ENCODE results near the gene C2CD3.

The C2CD3 gene

DNA sequence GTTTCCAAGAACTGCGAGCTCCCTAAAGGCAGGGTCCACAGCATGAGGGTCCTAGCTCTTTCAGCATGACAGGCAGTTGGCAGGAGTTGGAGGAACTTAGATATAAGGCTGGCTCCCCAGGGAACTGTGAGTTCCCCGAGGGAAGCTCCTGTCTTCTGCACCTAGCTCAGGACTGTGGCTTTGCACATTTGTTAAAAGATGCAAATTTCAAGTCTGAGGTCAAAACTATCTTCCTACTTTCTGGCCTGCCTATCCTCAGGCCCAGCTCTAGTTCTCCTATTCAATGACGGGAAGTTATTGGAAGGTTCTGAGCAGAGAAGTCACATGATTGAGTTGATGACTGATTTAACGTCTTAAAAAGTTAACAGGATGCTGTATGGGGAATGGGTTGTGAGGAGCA lies 150.3 kb downstream of the C2CD3 start:
- peak; percentile 47 for DNase-seq (ENCODE audit: low spot score)

DNA sequence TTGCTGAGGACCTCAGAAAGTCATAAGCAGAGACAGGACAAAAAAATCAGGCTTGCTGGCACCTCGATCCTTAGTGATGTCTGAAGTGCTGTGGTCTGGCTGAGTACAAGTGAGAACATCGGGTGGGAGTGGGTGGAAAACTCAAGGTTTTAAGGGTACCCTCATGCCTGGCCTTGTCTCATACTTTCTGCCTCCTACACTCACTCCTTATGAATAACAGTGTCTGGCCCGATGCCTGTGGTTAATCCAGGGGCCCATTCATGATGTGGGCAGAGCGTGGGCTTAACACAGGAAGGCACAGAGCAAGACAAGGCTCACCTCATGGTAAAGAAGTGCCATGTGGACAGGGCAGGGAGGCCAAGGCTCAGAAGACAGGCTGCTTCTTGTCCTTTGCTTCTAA lies 150.9 kb downstream of the C2CD3 start:
- DNase-seq (ENCODE audit: low spot score): peak; percentile 74

DNA sequence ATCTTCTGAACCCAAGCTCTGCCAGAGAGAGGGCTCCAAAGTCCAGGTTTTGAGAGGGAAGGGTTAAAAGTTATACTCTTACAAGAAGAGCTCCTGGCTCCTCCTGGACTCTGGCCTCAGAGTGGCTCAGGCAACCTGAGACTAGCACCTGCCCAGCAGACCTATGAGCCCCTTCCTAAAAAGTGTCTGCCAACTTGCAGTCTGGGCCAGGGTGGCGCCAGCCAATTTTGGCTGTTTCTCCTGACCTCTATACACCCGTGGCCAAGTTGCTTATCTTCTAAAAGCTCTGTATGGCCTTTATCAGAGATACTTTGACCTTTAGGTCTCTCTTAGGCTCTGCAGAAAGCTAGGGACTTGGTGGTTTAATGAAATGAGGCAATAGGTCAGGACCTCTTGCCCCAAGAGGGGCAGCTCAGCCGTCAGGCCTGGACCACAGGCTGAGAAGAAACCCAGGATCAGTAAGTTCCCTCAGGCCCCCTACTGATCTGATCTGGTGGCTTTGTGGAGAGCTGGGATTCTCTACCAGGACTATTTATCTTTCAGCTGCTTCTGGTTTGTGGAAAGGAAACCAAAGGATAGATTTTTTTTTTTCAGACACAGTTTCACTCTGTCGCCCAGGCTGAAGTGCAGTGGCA lies 151.6 kb downstream of the C2CD3 start:
- DNase-seq (ENCODE audit: low spot score): no peak

DNA sequence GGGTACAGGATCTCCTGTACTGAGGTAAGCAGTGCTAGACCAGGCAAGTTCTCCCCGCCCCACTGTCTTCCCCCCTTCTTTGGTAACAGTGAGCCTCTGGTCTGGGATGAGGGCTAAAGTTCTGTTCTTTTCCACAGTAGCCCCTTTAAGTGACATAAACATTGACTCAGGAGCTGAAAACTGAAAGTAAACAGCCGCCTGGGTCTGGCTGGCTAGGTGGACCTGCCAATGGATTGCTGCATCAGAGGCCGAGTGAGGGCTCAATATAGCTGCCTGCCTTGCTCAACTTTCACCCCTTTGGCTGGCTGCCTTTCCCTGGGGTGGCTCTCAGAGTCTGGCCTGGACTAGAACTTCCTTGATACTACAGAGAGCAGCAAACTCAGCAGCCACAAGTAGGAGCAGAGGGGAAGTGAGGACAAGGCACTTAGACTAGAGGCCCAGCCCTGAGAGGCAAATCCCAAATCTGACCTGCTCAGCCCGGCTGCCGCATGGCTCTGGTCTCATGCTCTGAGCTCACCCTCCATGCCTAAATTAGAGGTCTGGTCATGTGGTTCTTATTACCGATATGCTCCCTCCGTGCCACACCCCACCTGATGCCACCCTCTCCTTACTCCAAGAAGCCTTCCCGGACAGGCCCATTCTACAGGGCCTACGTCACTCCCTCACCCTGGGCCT lies 152.3 kb downstream of the C2CD3 start:
- DNase-seq (ENCODE audit: low spot score): no peak

DNA sequence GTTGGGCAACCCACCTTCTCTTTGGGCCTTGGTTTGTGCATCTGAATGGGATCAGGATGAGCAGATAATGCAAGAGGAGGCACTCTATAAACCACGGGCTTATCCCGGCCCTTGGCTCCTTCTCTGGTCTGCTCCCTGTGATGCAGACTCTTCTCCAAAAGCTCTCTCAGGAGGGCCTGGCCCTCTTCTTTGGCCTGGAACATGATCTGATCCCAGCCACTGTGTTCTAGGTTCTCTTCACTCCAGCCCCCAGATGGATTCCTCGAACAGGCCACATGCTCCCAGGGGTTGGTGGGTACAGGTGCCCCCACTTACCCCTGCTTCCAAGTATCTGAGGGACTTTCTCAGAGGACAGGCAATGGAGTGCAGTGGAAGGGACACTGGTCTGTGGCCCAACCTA lies 153.2 kb downstream of the C2CD3 start:
- no peak for DNase-seq (ENCODE audit: low spot score)

DNA sequence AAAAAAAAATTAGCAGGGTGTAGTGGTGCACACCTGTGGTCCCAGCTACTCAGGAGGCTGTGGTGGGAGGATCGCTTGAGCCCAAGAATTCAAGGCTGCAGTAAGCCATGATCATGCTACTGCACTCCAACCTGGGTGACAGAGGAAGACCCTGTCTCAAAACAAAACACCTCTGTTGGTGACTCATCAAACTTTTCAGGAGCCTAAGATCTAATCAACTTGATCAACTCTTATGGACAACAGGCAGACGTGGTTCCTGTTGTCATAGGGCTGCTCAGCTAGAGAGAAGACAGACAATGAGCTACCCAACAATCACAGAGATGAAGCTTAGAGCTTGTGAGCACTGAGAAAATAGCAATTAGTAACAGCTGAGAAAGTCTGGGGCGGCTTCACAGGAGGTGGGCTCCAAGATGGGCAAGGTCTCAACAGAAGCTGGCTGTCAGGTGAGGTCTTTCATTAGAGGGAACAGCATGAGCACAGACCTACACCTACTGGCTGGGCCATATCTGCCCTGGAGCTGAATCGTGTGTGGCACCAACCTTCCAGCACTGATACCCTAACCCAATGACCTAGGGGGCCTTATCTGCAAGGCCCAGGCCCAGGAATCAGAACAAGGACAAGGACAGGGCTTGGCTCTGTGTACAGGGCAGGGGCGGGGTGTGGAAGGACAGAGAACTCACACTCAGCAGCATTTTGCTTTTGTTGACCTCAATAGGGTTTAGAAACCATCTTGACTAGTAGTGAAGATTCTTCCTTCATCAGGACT lies 154.7 kb downstream of the C2CD3 start:
- peak; percentile 54 for DNase-seq (ENCODE audit: low spot score)

DNA sequence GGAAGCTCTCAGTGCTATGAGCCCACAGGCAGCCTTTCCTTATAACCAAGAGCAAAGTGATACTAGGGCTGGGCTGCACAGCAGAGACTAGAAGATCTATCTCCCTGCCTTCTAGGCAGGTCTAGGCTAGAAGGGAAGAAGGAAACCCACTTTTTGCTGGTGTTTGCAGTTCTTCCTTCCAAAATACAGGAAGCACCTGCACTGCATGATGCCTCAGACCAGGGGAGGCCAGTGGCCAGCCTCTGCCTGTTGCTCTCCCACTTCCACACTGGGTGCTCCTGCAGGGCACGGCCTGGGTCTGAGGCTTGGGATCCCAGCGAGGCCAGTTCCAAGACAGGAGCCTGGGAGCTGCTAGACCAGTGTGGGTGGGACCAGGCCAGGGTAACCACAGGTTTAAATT lies 155.9 kb downstream of the C2CD3 start:
- DNase-seq (ENCODE audit: low spot score): no peak

DNA sequence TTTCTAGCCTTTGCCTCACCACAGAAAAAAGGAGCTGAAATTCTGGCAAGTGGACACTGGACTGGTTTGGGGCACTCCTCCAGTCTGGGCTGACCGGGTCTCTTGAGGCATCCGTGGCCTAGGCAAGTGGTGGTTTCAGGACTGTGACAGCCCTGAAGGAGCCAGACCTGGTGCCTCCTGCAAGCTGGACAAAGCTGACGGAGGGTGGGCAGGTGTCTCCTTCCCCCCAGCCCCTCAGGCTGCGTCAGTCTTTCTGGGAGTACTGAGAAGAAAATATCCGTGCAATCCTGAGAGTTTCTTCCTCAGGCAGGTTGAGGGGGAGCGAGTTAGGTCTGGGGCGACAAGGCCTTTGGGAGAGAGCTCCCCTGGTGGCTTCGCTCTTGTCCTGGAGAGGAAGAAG lies 157.7 kb downstream of the C2CD3 start:
- no peak for DNase-seq (ENCODE audit: low spot score)

DNA sequence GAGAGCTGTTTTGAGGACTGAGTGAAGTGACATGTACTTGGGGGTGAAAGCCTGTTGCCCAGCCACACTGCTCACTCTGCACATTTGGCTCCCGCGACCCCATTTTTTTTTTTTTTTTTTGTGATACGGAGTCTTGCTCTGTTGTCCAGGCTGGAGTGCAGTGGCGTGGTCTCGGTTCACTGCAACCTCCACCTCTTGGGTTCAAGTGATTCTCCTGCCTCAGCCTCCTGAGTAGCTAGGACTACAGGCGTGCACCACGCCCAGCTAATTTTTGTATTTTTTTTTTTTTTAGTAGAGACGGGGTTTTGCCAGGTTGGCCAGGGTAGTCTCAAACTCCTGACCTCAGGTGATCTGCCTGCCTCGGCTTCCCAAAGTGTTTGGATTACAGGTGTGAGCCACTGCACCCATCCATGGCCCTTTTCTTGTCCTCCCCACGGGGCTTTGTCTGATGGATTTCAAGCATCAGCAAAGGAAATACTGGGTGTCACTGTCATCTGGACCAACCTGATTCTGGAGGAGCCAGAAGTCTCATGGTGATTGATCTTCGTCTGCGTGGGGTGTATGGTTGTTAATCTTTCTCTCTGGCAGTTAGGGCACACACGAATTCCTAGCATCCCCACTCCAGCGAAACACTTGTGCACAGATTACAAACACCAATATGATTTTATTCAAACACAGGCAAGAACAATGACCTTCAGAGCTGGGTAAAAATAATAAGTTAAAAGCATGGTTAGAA lies 158.6 kb downstream of the C2CD3 start:
- DNase-seq (ENCODE audit: low spot score): no peak

DNA sequence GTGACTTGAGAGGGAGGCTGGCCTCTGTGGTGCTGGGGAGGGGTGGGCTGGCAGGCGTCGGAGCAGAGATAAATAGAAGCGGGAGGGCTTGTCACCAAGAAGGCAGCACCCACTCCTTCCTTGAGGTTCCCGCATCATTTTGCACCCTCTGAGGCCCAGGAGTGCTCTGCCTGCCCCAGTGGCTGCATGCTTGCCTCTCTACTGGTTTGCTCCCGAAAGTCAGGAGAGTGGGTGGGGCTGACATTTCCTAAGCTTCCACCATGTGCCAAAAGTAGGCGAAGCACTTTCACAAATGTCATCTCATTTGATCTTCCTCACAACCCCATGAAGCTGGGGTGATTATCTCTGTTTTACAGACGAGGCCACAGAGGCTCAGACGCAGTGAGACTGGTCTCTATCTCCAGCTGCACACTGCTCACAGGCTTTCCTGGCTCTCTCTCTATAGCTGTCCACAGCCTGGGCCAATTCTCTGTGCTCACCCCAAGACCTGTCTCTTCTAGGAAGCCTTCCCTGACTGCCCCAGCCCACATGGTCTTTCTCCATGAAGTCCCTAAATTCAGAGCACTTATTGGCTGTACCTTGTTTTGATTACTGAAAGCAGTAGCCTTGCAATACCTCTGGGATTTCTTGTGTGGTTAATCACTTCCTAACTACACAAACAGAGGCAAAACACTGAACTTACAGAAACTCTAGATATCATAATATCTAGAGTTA lies 159.3 kb downstream of the C2CD3 start:
- DNase-seq (ENCODE audit: low spot score): peak; percentile 86

DNA sequence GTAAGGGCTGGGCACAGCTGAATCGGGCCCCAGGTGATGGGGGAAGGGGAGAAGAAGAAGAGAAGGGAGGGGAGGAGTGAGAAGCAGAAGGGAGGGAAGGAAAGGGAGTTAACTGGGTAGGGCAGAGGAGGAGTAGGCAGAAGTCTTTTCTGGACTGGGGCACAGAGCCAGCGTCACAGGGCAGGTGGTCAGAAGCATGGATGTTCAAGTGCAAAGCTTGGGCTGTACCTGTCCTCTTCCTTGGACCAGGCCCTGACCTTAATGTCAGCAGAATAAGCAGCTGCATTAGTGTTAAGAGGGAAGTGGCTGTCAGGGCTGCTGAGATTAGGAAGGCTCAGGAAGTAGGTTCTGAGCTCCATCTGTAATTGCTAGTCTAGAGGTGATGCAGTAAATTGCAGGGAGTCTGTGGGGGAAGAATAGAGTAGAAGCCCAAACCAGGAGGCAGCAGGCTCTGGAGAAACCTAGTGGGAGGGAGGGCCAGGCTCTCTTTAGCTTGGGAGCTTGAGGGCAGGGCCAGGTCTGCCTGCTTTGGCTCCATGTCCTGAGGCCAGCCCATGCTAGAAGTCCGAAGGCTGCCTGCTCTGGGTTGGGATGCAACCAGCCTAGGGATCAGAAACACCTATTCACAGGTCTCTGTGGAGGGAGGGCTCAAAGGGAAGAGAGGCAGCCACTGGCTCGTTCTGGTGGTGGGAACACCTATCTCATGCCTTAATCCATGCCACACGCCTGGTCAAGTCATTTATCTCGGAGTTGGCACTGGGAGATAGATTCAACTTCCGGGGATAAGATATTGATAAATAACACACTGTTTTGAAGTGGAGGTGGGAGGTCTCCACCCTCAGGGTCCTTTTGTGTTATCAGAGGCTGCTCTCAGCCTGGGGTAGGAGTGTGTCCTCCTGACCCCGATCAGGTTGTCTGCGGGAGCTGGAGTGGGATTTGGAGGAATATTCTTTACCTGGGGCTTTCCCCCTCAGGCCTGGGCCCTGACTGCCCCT lies 160.2 kb downstream of the C2CD3 start:
- no peak for DNase-seq (ENCODE audit: low spot score)

DNA sequence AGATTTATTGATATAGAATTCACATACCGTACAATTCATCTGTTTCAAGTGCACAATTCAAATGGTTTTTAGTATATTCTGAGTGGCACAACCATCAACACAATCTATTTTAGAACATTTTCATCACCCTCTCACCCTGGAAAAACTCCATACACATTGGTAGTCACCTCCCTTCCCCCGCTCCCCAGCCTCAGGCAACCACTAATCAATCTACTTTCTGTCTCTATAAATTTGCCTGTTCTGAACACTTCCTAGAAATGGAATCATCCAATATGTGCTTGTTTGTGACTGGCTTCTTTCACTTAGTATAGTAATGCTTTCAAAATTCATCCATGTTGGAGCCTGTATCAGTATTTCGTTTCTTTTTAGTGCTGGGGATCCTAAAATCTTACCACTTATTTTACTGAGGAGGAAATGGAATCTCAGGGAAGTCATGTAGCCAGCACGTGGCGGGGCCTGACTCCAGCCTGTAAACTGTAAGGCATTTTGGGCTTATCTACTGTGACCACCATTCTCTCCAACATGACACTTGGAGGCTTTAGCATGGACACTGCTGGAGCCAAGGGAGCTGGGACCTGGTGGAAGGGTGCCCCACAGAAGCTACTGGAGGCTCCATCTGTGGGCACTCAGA lies 161.0 kb downstream of the C2CD3 start:
- no peak for DNase-seq (ENCODE audit: low spot score)

DNA sequence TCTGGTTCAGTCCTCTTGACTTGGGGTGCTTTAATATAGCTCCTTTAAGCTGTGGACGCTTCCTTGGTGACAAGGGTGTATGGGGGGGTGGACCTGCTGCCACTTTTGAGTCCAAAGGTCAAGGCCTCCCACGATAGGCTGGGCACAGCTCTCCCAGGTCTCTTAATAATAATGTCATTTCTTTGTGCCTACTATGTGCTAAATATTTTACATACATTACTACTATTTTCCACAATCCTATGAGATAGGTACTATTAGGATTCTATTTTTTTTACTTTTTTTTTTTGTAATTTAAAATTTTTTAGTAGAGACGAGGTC lies 161.6 kb downstream of the C2CD3 start:
- no peak for DNase-seq (ENCODE audit: low spot score)

DNA sequence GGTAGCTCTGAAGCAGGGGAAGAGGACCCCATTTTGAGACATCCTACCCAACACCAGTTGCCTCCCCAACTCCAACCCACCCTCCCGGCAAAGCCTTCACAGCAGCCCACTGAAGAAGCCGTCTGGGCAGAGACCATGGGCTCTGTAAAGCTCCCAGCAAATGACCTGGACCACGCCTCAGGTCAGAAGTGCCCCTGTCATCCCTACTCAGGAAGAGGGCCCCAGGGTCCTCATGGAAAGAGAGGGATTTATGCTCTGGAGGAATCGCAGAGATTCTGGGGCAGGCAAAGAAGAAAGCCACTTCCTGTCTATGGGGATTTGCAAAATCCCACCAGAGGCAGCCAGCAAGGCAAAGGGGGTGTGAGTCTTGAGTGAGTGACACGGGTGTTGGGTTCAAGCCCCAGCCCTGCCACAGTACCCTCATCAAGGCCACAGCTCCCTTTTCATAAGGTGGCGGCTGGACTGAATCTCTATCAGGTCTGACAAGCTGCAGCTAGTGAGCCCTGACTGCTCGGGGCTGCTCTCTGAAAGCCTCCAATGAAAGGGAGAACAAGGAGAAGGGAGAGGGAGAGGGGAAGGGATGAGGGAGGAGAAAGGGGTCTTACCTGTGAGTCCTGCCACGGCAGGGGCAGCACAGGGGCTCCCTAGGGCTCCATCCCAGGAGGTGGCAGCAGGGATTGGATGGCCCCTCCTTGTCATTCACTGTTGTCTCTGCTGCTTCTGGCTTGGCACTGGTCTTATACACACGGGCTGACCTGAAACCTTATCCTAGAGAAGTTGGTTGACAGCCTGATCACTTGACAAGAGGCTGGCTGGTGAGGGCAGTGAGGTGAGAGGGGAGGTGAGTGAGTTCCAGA lies 162.2 kb downstream of the C2CD3 start, which contains the start of gene UCP3:
UCP3 (minus strand) TSS at position 713 of the 857 bp plus-strand sequence. CDS start 2,043 bp downstream, outside the sequence.
- DNase-seq (ENCODE audit: low spot score): no peak

DNA sequence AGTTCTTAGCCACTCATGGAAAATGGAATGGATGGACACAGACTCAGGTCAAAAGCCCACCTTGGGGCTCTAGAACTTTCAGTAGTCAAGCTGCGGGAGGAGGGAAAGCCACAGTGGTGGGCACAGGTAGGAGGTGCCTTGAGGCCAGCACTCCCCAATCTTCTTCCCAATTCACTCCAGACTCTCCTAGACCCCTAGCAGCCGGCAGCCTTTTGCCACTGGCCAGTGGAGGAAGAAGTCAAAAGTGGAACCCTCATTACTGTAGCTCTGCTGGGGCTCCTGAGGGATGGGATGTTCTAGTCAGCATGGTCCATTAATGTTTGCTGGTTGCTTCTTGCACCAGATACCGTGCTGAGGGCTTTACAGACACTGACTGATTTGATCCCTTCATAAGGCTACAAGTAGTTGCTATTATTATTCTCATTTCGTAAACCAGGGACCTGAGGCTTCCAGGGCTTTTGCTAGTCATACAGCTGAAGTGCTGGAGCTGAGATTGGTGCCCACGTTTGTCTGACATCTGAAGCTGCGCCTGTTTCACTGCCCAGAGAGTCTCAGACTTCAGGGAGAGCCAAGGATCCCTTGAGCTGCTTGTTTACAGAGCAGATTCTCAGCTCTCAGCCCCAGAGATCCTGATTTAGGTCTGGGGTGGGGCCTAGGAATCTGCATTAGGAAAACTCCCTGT lies 163.0 kb downstream of the C2CD3 start:
- DNase-seq (ENCODE audit: low spot score): no peak

DNA sequence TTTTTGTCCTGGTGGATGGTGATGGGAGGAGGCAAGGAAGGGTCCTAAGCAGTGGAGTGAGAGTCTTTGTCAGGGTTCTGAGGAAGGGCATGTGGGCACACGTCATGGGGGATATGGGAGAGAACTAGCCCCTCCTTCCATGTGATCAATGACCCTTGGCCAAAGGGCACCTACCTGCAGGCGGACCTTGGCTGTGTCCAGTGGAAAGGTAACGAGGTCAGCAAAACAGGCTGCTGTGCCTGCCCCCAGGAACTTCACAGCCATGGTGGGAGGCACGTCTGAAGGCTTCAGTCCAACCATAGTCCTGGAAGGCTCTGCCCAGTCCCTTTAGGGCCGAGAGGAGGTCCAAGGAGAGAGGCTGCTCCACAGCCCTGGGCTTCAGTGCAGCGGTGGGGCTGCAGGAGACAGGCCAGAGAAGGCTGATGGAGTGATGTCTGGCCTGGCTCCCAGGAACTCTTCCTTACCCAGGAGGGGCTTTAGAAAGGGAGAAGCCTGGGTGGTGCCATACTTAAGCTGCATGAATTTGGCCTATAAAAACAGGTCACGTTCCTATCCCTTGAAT lies 164.0 kb downstream of the C2CD3 start:
- no peak for DNase-seq (ENCODE audit: low spot score)

DNA sequence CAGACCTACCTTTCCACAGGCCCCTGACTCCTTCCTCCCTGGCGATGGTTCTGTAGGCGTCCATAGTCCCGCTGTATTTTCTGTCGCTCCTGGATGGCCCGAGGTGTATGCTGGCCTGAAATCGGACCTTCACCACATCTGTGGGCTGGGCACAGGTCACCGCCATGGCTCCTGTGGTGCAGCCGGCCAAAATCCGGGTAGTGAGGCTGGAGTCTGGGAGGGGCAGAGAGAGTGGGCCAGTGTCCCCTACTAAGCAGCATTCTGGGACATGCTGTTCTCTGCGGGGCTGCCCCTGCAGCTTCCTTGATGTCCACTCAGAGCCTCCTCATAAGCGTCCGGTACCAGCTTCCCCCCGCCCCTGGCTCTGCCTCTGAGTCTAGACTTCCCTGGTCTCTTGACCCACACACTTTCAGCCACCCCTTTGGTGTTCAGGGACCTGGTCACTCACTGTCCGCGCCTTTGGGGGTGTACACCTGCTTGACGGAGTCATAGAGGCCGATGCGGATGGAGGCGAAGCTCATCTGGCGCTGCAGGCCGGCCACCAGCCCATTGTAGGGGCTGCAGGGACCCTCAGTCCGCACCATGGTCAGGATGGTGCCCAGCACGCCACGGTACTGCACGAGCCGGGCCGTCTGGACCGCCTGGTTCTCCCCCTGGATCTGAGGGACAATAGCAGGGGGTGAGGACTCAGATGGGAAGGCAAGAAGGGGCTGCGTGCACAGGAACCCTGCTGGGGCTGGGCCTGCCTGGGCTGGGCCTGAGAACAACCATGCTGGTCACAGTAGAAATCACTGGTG lies 164.9 kb downstream of the C2CD3 start:
- no peak for DNase-seq (ENCODE audit: low spot score)

All from activated CD4-positive, alpha-beta T cell treated with anti-CD3 and anti-CD28 coated beads, Interleukin-2, Interleukin-4, amounts not matched to agents 100 ng/mL and 50 ng/mL, durations not matched to agents 16 hours and 8 hours (primary cell).